NCI-H446 (cell line): ENCODE measurements around the gene GBP2.

ENCODE experiments used
- DNase-seq, 2 experiments: peaks; one replicate each; lab custom pipeline; 2025; lab: John Stamatoyannopoulos, UW

GBP2 gene

DNA sequence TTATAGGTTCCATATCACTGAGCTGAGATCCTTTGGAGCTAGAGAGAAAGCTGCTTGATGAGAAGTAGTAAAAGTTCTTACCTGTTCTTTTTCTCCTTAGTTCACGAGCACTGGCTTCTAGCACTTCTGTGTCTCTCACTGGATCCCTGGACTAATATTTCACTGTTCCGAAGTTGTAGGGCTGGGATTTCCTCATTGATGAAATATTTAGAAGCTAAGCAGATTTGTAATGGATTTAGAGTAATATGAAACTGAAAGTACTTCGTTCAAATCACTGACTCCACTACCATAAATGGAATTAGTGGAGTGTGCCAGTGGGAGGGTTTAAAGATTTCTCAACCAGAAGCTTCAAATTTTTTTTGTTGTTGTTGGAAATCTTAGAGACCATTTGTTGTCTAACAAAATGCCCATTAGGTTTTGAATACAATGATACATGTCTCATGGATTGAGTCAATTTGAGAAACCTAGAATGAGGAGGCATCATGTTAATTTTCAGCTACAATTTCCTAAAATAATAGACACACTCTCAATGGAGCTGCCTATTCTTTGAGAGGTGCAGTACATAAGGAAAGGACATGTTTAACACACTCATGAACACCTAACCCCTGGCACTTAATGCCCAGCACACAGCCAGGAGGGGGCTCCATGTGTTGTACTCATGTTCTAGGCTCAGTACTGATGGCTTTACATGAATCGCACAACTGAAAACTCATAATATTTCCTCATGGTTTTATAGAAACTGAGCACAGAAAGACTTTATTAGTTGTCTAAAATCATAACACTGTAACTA, 60.6 kb downstream of the GBP2 start, which contains the start of gene GBP1:
TSS of gene GBP1 (minus strand) at position 130 of the 790 bp plus-strand sequence. CDS start 1,974 bp downstream, outside the sequence.
- DNase-seq, result no peak

DNA sequence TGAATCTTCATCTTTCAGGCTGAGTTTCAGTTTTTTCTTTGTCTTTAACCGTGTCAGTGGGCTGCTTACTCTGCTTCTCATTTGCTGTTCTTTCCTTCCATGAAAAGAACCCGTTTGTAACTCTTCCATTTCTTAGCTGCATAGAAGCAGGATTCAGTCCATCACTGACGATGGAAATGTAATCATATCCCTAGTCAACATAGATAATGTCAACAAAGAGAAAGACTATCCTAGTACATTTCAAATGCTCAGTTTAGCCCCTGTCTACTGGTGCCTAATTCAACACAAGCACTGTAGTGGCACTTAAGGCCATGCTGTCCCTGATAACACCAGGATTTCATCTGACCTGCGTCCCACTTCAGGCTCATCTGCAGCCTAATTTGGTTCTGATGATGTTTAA, 61.3 kb downstream of the GBP2 start:
- no peak for DNase-seq

- no peak for DNase-seq
Observed at GRCh38 chr1:89063094-89063493, 62.8 kb downstream of the GBP2 start.

DNA sequence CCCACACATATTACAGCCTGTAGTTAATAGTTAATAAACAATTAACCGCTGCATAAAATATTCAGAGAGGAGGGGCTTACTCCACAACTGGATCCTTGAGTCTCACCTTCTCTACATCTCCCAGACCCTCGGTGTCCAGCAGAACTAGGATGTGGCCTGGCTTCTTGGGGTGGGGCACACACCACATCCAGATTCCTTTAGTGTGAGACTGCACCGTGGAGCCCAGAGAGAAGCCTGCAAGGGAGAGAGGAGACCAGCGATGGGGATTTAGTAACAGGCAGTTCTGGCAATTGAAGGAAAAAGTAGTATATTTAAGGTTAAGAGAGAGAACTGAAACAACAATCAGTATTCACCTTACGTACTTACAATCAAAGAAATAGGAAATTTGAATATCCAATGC, 65.8 kb downstream of the GBP2 start:
- no peak for DNase-seq
